HCT116 (cell line): Measurements from ENCODE around the gene ARHGEF40. TPM values are rescaled to one million over a fixed set of nuclear protein-coding genes. Genes with fewer than 3 reads are reported as not detected.

Source experiments
- ATAC-seq: fragments of 200-7000 bp; cut with Tn5 transposase; 2 replicates; pipeline ENCODE4 v1.9.1; 2020; ENCODE audit warnings: mild to moderate bottlenecking, moderate library complexity
- BruUV-seq: library from RNA; stranded (reverse); fragments of 400-500 nt; replicated peaks from 2 replicates; lab custom pipeline; 2021; lab: Mats Ljungman, UMichigan
- CTCF ChIA-PET: fragments of 300-600 bp; sonication (Branson Sonifier 250); formaldehyde crosslinking; loops from one replicate; lab custom pipeline; 2021; ENCODE audit warnings: antibody characterized with exemption; lab: Charles Lee
- POLR2A ChIA-PET: fragments of 300-600, 350-600 bp; sonication (Branson Sonifier 250); formaldehyde crosslinking; loops from one replicate; lab custom pipeline; 2021; ENCODE audit warnings: antibody characterized with exemption; lab: Charles Lee
- RAD21 ChIA-PET, 2 experiments: fragments of 300-600 bp; sonication (Branson Sonifier 250); formaldehyde crosslinking; loops; one replicate each; lab custom pipeline; 2023; ENCODE audit warnings: low total read pairs in 2 of 2; ENCODE audit not compliant: uncharacterized antibody in 2 of 2, unreplicated experiment in 2 of 2, low non-redundant PET in 1 of 2; lab: Charles Lee
- DNase-seq: peaks from one replicate; pipeline ENCODE4 v3.0.0-alpha.2; 2010; ENCODE audit warnings: low read depth, low spot score
- H2AFZ ChIP-seq: fragments of 200-600 bp; shearing (Covaris generic), sonication (generic); 2 replicates; pipeline ENCODE4 v1.6.1; 2017; ENCODE audit warnings: low read depth, mixed run types, mixed read lengths, antibody characterized with exemption, low read length; ENCODE audit not compliant: poor library complexity, severe bottlenecking
- H3K27ac ChIP-seq: 2 replicates; pipeline ENCODE4 v1.5.1; 2012; ENCODE audit warnings: low read depth, low read length
- H3K27me3 ChIP-seq: fragments of 200-600 bp; sonication (generic); 2 replicates; pipeline ENCODE4 v1.6.1; 2016; ENCODE audit warnings: mixed run types, low read length, mixed read lengths; ENCODE audit not compliant: insufficient read depth
- H3K36me3 ChIP-seq, 2 experiments: fragments of 200-500 bp in 1 of 2; fragments of 200-600 bp in 1 of 2; sonication (Bioruptor generic) in 1 of 2; sonication (generic) in 1 of 2; 2 replicates each; pipeline versions ENCODE4 v1.5.1 to v1.6.1; 2014 to 2016; ENCODE audit warnings: low read length in 2 of 2, inconsistent platforms in 1 of 2, mixed read lengths in 1 of 2, mixed run types in 1 of 2; ENCODE audit not compliant: insufficient read depth in 2 of 2, control insufficient read depth in 1 of 2
- H3K4me1 ChIP-seq, 2 experiments: fragments of 200-600 bp in 1 of 2; sonication (generic) in 1 of 2; 2 replicates each; pipeline versions ENCODE4 v1.5.1 to v1.6.1; 2012 to 2017; ENCODE audit warnings: low read length in 2 of 2, inconsistent platforms in 1 of 2, mild to moderate bottlenecking in 1 of 2, mixed read lengths in 1 of 2, mixed run types in 1 of 2, moderate library complexity in 1 of 2; ENCODE audit not compliant: insufficient read depth in 2 of 2, control insufficient read depth in 1 of 2
- H3K4me2 ChIP-seq: fragments of 200-600 bp; sonication (generic); 2 replicates; pipeline ENCODE4 v1.6.1; 2017; ENCODE audit warnings: mixed run types, low read length, mixed read lengths
- H3K4me3 ChIP-seq, 2 experiments: fragments of 200-600 bp in 1 of 2; sonication (generic) in 1 of 2; replicated peaks in 1 of 2; 2 replicates each; pipeline ENCODE4 v1.5.1; 2011 to 2016; ENCODE audit warnings: low read length in 2 of 2, control low read depth in 1 of 2, low read depth in 1 of 2, mild to moderate bottlenecking in 1 of 2, mixed read lengths in 1 of 2, mixed run types in 1 of 2
- H3K79me2 ChIP-seq: fragments of 200-600 bp; sonication (generic); 2 replicates; pipeline ENCODE4 v1.6.1; 2017; ENCODE audit warnings: mild to moderate bottlenecking, mixed run types, low read length, moderate library complexity, mixed read lengths; ENCODE audit not compliant: insufficient read depth
- H3K9ac ChIP-seq: fragments of 200-600 bp; sonication (generic); 2 replicates; pipeline ENCODE4 v1.6.1; 2016; ENCODE audit warnings: low read length, mixed read lengths
- H3K9me2 ChIP-seq: fragments of 200-600 bp; sonication (generic), shearing (Covaris generic); 2 replicates; pipeline ENCODE4 v1.6.1; 2017; ENCODE audit warnings: mixed run types, mild to moderate bottlenecking, moderate library complexity; ENCODE audit not compliant: insufficient read depth
- H3K9me3 ChIP-seq, 2 experiments: fragments of 200-500 bp in 1 of 2; fragments of 200-600 bp in 1 of 2; sonication (Bioruptor generic) in 1 of 2; sonication (generic) in 1 of 2; 2 replicates each; pipeline ENCODE4 v1.6.1; 2014 to 2017; ENCODE audit warnings: low read length in 2 of 2, mixed read lengths in 2 of 2, inconsistent platforms in 1 of 2, low read depth in 1 of 2, mild to moderate bottlenecking in 1 of 2, mixed run types in 1 of 2, moderate library complexity in 1 of 2; ENCODE audit not compliant: control insufficient read depth in 1 of 2, insufficient read depth in 1 of 2
- H4K20me1 ChIP-seq: fragments of 200-600 bp; sonication (generic), shearing (Covaris generic); 2 replicates; pipeline ENCODE4 v1.6.1; 2017; ENCODE audit warnings: mixed run types, mild to moderate bottlenecking, moderate library complexity; ENCODE audit not compliant: insufficient read depth
- ATF3 ChIP-seq: IDR thresholded peaks from 2 replicates; pipeline ENCODE4 v1.6.1; 2012
- CEBPB ChIP-seq: IDR thresholded peaks from 2 replicates; pipeline ENCODE4 v1.6.1; 2012; ENCODE audit warnings: low read depth
- CTCF ChIP-seq, 3 experiments: fragments of 200-600 bp in 1 of 3; sonication (generic) in 1 of 3; IDR thresholded peaks in 2 of 3; conservative IDR thresholded peaks in 1 of 3; 2 replicates each; pipeline ENCODE4 v1.5.1; 2012 to 2017; ENCODE audit warnings: low read depth in 2 of 3, low read length in 2 of 3, antibody characterized with exemption in 1 of 3, borderline replicate concordance in 1 of 3, control low read depth in 1 of 3, mild to moderate bottlenecking in 1 of 3, mixed read lengths in 1 of 3, mixed run types in 1 of 3, moderate library complexity in 1 of 3; ENCODE audit not compliant: insufficient read depth in 1 of 3
- EZH2 ChIP-seq: fragments of 200-600 bp; sonication (generic); IDR thresholded peaks from 2 replicates; pipeline ENCODE4 v1.6.1; 2017; ENCODE audit warnings: antibody characterized with exemption, mixed run types
- EZH2phosphoT487 ChIP-seq: fragments of 200-600 bp; IDR thresholded peaks from 2 replicates; pipeline ENCODE4 v1.6.1; 2018; ENCODE audit warnings: antibody characterized with exemption, borderline replicate concordance
- FOSL1 ChIP-seq: IDR thresholded peaks from 2 replicates; pipeline ENCODE4 v1.6.1; 2012; ENCODE audit warnings: low read depth
- MAX ChIP-seq: IDR thresholded peaks from 2 replicates; pipeline ENCODE4 v1.6.1; 2012
- POLR2A ChIP-seq: IDR thresholded peaks from 2 replicates; pipeline ENCODE4 v1.7.0; 2011; ENCODE audit warnings: borderline replicate concordance; ENCODE audit not compliant: insufficient read depth, insufficient read length; ENCODE audit errors: extremely low read depth
- POLR2AphosphoS5 ChIP-seq: IDR thresholded peaks from 2 replicates; pipeline ENCODE4 v1.6.1; 2011; ENCODE audit warnings: mild to moderate bottlenecking, low read depth, low read length, moderate library complexity
- RAD21 ChIP-seq: IDR thresholded peaks from 2 replicates; pipeline ENCODE4 v1.6.1; 2012; ENCODE audit warnings: low read depth, mild to moderate bottlenecking
- REST ChIP-seq: IDR thresholded peaks from 2 replicates; pipeline ENCODE4 v1.6.1; 2012; ENCODE audit warnings: low read depth
- SIN3A ChIP-seq: IDR thresholded peaks from 2 replicates; pipeline ENCODE4 v1.6.1; 2012; ENCODE audit warnings: low read depth
- SRF ChIP-seq: IDR thresholded peaks from 2 replicates; pipeline ENCODE4 v1.6.1; 2012; ENCODE audit warnings: low read depth
- TCF7L2 ChIP-seq: IDR thresholded peaks from 2 replicates; pipeline ENCODE4 v1.7.0; 2011; ENCODE audit warnings: borderline replicate concordance, inconsistent platforms; ENCODE audit not compliant: insufficient read depth, insufficient read length; ENCODE audit errors: extremely low read depth
- YY1 ChIP-seq: IDR thresholded peaks from 2 replicates; pipeline ENCODE4 v1.6.1; 2011; ENCODE audit warnings: low read length, low read depth, moderate library complexity, mild to moderate bottlenecking; ENCODE audit not compliant: insufficient replicate concordance; ENCODE audit errors: extremely low read depth
- ZBTB33 ChIP-seq: IDR thresholded peaks from 2 replicates; pipeline ENCODE4 v1.6.1; 2011; ENCODE audit warnings: mild to moderate bottlenecking, low read length, moderate library complexity; ENCODE audit not compliant: insufficient replicate concordance; ENCODE audit errors: extremely low read depth
- ZFX ChIP-seq: fragments of 450-650 bp; IDR thresholded peaks from 2 replicates; pipeline ENCODE4 v1.6.1; 2017
- ZNF274 ChIP-seq: fragments of 200-500 bp; sonication (Bioruptor generic); IDR thresholded peaks from 2 replicates; pipeline ENCODE4 v1.6.1; 2014; ENCODE audit warnings: mild to moderate bottlenecking, low read depth, low read length, inconsistent platforms
- intact Hi-C: fragments of 100-400 bp; cut with micrococcal nuclease; formaldehyde crosslinking; loops from 2 replicates; pipeline ENCODE4 v1.10.0; 2022
- total RNA-seq: library from RNA; stranded (reverse); gene quantifications from one replicate; pipeline ENCODE4 v1.2.1, GENCODE V29; 2021; ENCODE audit not compliant: unreplicated experiment

ARHGEF40 gene
- total RNA-seq, 1 experiment from 2014 or later = 6.3 TPM

- Histone ChIP-seq H3K4me1 (peaks cover 0 to 12% of the 10 kb centered on the region in 2 experiments), H3K9ac (no peak overlapping the region), H3K4me2 (no peak overlapping the region), H3K79me2 (no peaks in the 10 kb centered on the region), H3K9me2 (no peaks in the 10 kb centered on the region), H3K27ac (no peak overlapping the region), H4K20me1 (no peaks in the 10 kb centered on the region), H3K36me3 (no peaks in the 10 kb centered on the region; a peak in 2 of 4 replicates), H2AFZ (no peak overlapping the region), H3K4me3 (no peak overlapping the region), H3K9me3 (no peaks in the 10 kb centered on the region), H3K27me3 (no peaks in the 10 kb centered on the region)
- ChIA-PET RAD21 (interaction anchor here (1.2 kb wide), 2 partner anchors 12 to 78 kb away, joined by 4 to 6 read pairs; no protein-coding TSS in a partner anchor), POLR2A (no interaction called here), CTCF (interaction anchor here (1.0 to 5.3 kb wide), 12 partner anchors 9 to 122 kb away, joined by 3 to 35 read pairs (median 5); partner anchors contain the start of gene TMEM253)
- TF ChIP-seq EZH2 = no peak
- TF ChIP-seq ZBTB33 = no peak
- TF ChIP-seq ZNF274 = no peak
- no peak for TF ChIP-seq CTCF (IDR thresholded peaks at IDR 0.05 in 2 of 3, conservative IDR thresholded peaks at IDR 0.05 in 1 of 3; ENCODE audit: borderline replicate concordance in 1 of 3, insufficient read depth in 1 of 3, low read depth in 2 of 3, low read length in 2 of 3)
- TF ChIP-seq MAX = no peak
- TF ChIP-seq FOSL1 = no peak
- no peak for TF ChIP-seq RAD21
- no peak for TF ChIP-seq TCF7L2
- TF ChIP-seq YY1 = no peak
- no peak for TF ChIP-seq POLR2A
- no peak for TF ChIP-seq SIN3A
- TF ChIP-seq REST = no peak
- TF ChIP-seq CEBPB = no peak
- TF ChIP-seq POLR2AphosphoS5 = no peak
- no peak for TF ChIP-seq ZFX
- no peak for TF ChIP-seq ATF3
- TF ChIP-seq EZH2phosphoT487 = no peak
- no peak for TF ChIP-seq SRF
- no peak for ATAC-seq
- no TSS peak for BruUV-seq
- intact Hi-C loops = no loop called here
- no peak for DNase-seq
Measured at GRCh38 chr14:21093018-21093417, 22.9 kb downstream of the ARHGEF40 start.
